GM12873 (cell line): ENCODE measurements around the gene ATN1.

ENCODE experiments used
- TF ChIP-seq, protein P1 (sequence below): IDR thresholded peaks from 2 replicates; pipeline ENCODE4 v1.5.1; 2012; ENCODE audit warnings: low read depth, mild to moderate bottlenecking, moderate library complexity, low read length, control low read depth; ENCODE audit not compliant: insufficient read depth; ENCODE audit errors: missing control alignments

The ATN1 gene

DNA sequence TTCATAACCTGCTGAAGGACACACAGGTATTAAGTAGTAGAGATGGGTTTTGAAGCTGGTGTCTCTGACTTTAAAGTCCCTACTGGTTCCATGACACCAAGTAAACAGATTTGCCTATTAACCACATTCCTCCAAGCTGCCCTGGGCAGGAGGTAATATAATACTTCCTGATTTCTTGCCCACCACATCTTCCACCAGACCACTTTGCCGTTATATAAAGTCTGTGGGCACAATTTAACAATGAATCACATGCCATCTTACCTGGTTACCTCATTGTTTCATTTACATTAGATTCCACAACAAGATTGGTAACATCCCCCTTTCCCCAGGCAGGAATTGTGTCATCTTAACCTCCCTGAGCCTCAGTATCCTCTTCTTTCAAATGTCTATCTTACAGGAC, 24.0 kb upstream of the ATN1 start:
- TF ChIP-seq, protein P1, sequence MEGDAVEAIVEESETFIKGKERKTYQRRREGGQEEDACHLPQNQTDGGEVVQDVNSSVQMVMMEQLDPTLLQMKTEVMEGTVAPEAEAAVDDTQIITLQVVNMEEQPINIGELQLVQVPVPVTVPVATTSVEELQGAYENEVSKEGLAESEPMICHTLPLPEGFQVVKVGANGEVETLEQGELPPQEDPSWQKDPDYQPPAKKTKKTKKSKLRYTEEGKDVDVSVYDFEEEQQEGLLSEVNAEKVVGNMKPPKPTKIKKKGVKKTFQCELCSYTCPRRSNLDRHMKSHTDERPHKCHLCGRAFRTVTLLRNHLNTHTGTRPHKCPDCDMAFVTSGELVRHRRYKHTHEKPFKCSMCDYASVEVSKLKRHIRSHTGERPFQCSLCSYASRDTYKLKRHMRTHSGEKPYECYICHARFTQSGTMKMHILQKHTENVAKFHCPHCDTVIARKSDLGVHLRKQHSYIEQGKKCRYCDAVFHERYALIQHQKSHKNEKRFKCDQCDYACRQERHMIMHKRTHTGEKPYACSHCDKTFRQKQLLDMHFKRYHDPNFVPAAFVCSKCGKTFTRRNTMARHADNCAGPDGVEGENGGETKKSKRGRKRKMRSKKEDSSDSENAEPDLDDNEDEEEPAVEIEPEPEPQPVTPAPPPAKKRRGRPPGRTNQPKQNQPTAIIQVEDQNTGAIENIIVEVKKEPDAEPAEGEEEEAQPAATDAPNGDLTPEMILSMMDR: no peak

DNA sequence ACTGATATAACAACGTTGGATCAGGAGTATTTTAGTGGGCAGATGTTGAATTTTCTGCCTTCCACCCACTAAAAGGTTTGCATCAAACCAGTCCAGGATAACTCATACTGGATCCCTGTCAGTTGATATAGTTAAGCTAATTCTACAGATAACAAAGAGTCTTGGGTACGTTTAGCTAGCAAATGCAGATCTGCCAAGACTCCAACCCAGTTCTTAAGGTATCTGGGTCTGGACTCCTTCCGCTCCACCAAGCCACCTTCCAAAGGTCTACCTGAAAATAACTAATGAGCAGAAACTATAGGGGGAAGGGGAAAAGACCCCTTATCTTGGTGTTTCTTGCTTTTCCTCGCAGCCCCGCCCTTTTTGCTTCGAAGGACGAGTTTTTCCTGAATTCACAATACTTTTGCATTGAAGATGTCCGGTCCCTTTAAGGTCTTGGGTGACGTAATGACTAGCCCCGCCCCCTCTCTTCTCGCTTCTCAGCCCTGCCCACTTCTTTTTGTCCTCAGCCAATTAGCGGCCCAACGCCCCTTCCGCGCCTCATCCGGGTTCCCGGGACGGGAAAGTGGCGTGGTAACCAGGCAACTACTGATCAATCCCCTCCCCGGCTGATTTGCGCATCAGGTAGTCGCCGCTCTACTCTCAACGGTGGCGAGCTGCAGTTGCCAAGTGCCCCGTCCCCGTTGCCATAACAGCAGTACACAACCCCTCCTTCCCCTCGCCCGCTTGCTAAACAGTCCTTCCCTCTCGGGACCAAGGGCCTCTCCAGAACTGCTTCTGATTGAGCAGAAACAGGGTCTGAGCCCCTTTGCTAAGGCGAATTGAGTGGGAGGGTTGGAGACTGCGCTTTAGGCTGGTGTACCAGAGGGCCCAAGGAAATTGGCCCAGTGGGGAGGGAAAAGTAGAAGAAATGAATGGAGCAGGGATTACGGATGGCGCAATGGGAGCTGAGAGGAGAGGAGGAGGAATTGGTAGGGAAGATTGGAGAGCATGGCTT, 23.2 kb upstream of the ATN1 start, which contains the start of gene LRRC23:
TSS of gene LRRC23 (plus strand) at position 543 of the 997 bp plus-strand sequence. CDS start 812 bp downstream, outside the sequence.
- TF ChIP-seq, protein P1: no peak

DNA sequence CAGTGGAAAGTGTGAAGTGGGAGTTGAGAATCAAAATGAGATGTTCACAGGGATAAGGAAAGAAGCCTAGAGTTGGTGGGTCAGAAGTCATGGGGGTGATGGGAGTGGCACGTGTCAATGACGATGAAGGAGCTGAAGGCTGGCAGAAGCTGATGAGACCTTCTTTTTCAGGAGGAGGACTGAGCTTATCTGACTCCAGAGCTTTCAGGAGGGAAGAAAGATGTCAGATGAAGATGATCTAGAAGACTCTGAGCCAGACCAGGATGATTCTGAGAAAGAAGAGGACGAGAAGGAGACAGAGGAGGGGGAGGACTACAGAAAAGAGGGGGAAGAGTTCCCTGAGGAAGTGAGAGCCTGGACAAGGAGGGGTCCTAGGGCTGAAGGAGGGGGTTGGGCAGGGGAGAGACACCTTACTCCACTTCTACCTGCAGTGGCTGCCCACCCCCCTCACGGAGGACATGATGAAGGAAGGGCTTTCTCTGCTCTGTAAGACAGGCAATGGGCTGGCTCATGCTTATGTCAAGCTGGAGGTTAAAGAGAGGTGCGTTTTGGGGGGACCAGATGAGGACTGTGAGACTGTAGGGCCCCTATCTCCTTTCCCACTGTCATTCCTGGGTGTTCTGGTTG, 22.2 kb upstream of the ATN1 start:
- TF ChIP-seq, protein P1: no peak

DNA sequence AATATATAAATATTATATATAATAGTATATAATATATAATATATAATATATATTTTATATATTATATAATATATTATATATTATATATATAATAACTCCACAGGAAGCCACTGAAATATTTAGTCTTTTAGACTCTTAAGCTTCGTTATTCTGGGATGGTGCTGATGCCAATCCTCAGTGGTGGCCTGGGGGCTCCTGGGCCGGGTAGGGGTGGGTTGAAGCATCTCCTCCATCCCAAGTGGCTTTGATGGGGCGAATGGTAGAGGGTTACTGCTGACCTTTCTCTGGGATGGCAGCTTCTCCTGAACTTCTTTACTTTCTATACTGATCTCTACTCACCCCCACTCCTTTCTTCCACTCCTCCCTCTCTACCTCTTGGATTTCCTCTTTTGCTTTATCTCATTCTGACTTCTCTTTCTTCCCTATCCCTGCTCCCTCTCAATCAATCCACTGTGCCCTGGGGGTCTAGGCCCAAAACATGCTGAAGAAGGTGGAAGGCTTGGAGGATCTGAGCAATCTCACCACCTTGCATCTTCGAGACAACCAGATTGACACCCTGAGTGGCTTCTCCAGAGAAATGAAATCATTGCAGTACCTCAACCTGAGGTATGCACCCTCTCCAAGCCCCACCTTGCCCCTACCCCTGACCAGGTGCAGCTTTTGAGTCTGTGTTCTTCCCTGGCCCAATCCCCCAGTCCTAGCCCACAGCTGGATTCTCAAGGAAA, 18.2 kb upstream of the ATN1 start:
- TF ChIP-seq, protein P1: no peak

DNA sequence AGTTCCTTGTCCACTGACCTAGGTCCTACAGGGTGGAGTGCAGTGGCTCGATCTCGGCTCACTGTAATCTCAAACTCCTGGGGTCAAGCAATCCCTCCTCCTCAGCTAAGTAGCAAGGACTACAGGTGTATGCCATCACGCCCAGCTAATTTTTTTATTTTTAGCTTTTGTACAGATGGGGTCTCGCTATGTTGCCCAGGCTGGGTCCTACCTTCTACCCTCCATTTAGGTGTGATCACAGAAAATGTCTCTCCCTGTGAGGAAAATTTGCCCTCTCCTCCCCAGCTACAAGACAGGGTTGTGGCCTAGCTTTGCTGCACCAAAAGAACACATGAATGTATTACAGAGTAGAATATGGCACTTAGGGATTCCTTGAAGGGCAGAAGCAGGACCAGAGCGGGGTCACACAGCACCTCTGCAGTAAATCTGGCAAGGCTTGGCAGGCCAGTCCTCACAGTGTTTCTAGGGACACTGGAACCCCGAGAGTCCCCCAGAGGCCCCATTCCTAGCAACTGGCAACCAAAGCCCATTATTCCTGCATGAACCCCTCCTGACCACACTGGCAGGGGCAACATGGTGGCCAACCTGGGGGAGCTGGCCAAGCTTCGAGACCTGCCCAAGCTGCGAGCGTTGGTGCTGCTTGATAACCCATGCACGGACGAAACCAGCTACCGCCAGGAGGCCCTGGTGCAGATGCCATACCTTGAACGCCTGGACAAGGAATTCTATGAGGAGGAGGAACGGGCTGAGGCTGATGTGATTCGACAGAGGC, 15.4 kb upstream of the ATN1 start:
- TF ChIP-seq, protein P1: no peak

DNA sequence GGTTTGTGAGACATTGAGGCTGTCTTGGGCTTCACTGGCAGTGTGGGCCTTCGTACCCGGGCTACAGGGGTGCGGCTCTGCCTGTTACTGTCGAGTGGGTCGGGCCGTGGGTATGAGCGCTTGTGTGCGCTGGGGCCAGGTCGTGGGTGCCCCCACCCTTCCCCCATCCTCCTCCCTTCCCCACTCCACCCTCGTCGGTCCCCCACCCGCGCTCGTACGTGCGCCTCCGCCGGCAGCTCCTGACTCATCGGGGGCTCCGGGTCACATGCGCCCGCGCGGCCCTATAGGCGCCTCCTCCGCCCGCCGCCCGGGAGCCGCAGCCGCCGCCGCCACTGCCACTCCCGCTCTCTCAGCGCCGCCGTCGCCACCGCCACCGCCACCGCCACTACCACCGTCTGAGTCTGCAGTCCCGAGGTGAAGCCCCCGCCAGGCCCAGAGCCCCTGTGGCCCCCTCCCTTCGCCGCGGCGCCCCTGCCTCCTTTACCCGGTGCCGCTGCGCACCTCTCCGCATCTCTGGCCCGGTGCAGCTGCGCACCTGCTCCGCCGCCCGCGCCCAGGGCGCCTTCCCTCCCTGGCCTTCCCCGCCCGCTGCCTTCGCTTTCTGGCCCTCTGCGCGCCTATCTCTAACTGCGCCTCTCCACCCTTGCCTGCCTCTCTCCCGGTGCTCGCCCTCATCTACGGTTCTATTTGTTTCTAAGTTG, 13.4 kb upstream of the ATN1 start, which contains the start of gene ENO2:
TSS of gene ENO2 (plus strand) at position 335 of the 701 bp plus-strand sequence. CDS start 1,253 bp downstream, outside the sequence.
- TF ChIP-seq, protein P1: no peak
